Liver (tissue), 9 donors: ENCODE results near the gene MYO15A. TPM values are rescaled to one million over a fixed set of nuclear protein-coding genes. Genes with fewer than 3 reads are reported as not detected.

Experiments used
- DNase-seq: peaks from one replicate; pipeline ENCODE4 v3.0.0-alpha.2; 2017; ENCODE audit warnings: low spot score
- H3K27ac ChIP-seq, 2 donors: one replicate each; pipeline ENCODE4 v1.7.0; 2013; ENCODE audit warnings: inconsistent platforms in 2 of 2, low read length in 2 of 2, control low read depth in 1 of 2, low read depth in 1 of 2, mild to moderate bottlenecking in 1 of 2
- H3K27me3 ChIP-seq, 4 donors: one replicate each; pipeline versions ENCODE4 v1.6.1 to v1.7.0; 2013; ENCODE audit warnings: low read length in 3 of 4, inconsistent platforms in 1 of 4, mild to moderate bottlenecking in 1 of 4, moderate library complexity in 1 of 4; ENCODE audit not compliant: control insufficient read depth in 4 of 4, insufficient read depth in 4 of 4
- H3K36me3 ChIP-seq, 4 donors: one replicate each; pipeline versions ENCODE4 v1.6.1 to v1.7.0; 2013; ENCODE audit warnings: low read length in 3 of 4, mild to moderate bottlenecking in 3 of 4, low read depth in 1 of 4, moderate library complexity in 1 of 4; ENCODE audit not compliant: control insufficient read depth in 4 of 4, insufficient read depth in 3 of 4
- H3K4me1 ChIP-seq, 4 donors: one replicate each; pipeline versions ENCODE4 v1.6.1 to v1.7.0; 2013; ENCODE audit warnings: low read length in 3 of 4, mild to moderate bottlenecking in 3 of 4, moderate library complexity in 1 of 4; ENCODE audit not compliant: control insufficient read depth in 4 of 4, insufficient read depth in 4 of 4
- H3K4me3 ChIP-seq, 3 donors: one replicate each; pipeline versions ENCODE4 v1.6.1 to v1.7.0; 2013; ENCODE audit warnings: low read length in 3 of 3, control low read depth in 1 of 3, low read depth in 1 of 3, mild to moderate bottlenecking in 1 of 3
- H3K9ac ChIP-seq, 2 donors: one replicate each; pipeline ENCODE4 v1.7.0; 2013; ENCODE audit warnings: low read length in 2 of 2, mild to moderate bottlenecking in 2 of 2, moderate library complexity in 2 of 2, control low read depth in 1 of 2, low read depth in 1 of 2
- H3K9me3 ChIP-seq, 4 donors: one replicate each; pipeline versions ENCODE4 v1.6.1 to v1.7.0; 2013; ENCODE audit warnings: low read length in 3 of 4; ENCODE audit not compliant: control insufficient read depth in 4 of 4
- EGR1 ChIP-seq, 2 donors: IDR thresholded peaks; 2 replicates each; pipeline ENCODE4 v1.6.1; 2016 to 2018; ENCODE audit warnings: antibody characterized with exemption in 2 of 2, low read depth in 2 of 2
- FOXA1 ChIP-seq: IDR thresholded peaks from 2 replicates; pipeline ENCODE4 v1.6.1; 2016; ENCODE audit warnings: antibody characterized with exemption
- FOXA2 ChIP-seq: IDR thresholded peaks from 2 replicates; pipeline ENCODE4 v1.6.1; 2016; ENCODE audit warnings: antibody characterized with exemption
- GABPA ChIP-seq, 2 donors: IDR thresholded peaks in 1 of 2; conservative IDR thresholded peaks in 1 of 2; 2 replicates each; pipeline ENCODE4 v1.6.1; 2016; ENCODE audit warnings: antibody characterized with exemption in 2 of 2, mild to moderate bottlenecking in 1 of 2, moderate library complexity in 1 of 2
- HNF4A ChIP-seq, 2 donors: conservative IDR thresholded peaks; 2 replicates each; pipeline ENCODE4 v1.6.1; 2016; ENCODE audit warnings: antibody characterized with exemption in 2 of 2, mild to moderate bottlenecking in 2 of 2
- HNF4G ChIP-seq: IDR thresholded peaks from 2 replicates; pipeline ENCODE4 v1.6.1; 2016; ENCODE audit warnings: antibody characterized with exemption
- JUND ChIP-seq, 2 donors: IDR thresholded peaks; 2 replicates each; pipeline ENCODE4 v1.6.1; 2016; ENCODE audit warnings: antibody characterized with exemption in 2 of 2
- NR2F2 ChIP-seq: IDR thresholded peaks from 2 replicates; pipeline ENCODE4 v1.6.1; 2016; ENCODE audit warnings: antibody characterized with exemption
- RAD21 ChIP-seq, 2 donors: IDR thresholded peaks; 2 replicates each; pipeline ENCODE4 v1.6.1; 2016; ENCODE audit warnings: antibody characterized with exemption in 2 of 2, mild to moderate bottlenecking in 2 of 2
- REST ChIP-seq: IDR thresholded peaks from 2 replicates; pipeline ENCODE4 v1.6.1; 2016; ENCODE audit warnings: antibody characterized with exemption, mild to moderate bottlenecking
- RXRA ChIP-seq, 2 donors: IDR thresholded peaks; 2 replicates each; pipeline ENCODE4 v1.6.1; 2017 to 2018; ENCODE audit warnings: antibody characterized with exemption in 2 of 2, mild to moderate bottlenecking in 1 of 2
- SP1 ChIP-seq: IDR thresholded peaks from 2 replicates; pipeline ENCODE4 v1.6.1; 2018; ENCODE audit warnings: antibody characterized with exemption, mild to moderate bottlenecking
- TAF1 ChIP-seq: conservative IDR thresholded peaks from 2 replicates; pipeline ENCODE4 v1.6.1; 2016; ENCODE audit warnings: antibody characterized with exemption, mild to moderate bottlenecking
- YY1 ChIP-seq: IDR thresholded peaks from 2 replicates; pipeline ENCODE4 v1.6.1; 2016; ENCODE audit warnings: antibody characterized with exemption, mild to moderate bottlenecking
- ZBTB33 ChIP-seq: IDR thresholded peaks from 2 replicates; pipeline ENCODE4 v1.6.1; 2016; ENCODE audit warnings: antibody characterized with exemption
- WGBS: extraction: QIAGEN DNeasy Blood & Tissue Kit; methylation state at CpG from one replicate; pipeline ENCODE4 v1.1.7; 2013; 5-methylcytosine and 5-hydroxymethylcytosine counted together
- polyA plus RNA-seq, 2 donors: library from polyadenylated mRNA; stranded (reverse) in 1 of 2; unstranded in 1 of 2; fragments of 200-250 nt in 1 of 2; fragments of >200 nt in 1 of 2; fragmentation: Nextera tagmentation in 1 of 2; extraction: Ambion mirVana in 1 of 2; gene quantifications; one replicate each; pipeline versions ENCODE4 v1.2.1 to v1.2.3, GENCODE V29; 2013 to 2015
- total RNA-seq, 2 donors: library from RNA; depleted of rRNA; stranded (reverse); fragments of >200 nt; gene quantifications; one replicate each; pipeline ENCODE4 v1.2.3, GENCODE V29; 2014
- TF ChIP-seq, protein P1 (sequence below): fragments of 150-350 bp; IDR thresholded peaks from 2 replicates; pipeline ENCODE4 v1.5.1; 2017; ENCODE audit warnings: improper control_type of control experiment, low read depth, low read length; ENCODE audit not compliant: missing input control
- TF ChIP-seq, protein P2 (sequence below): IDR thresholded peaks from 2 replicates; pipeline ENCODE4 v1.6.1; 2016; ENCODE audit warnings: antibody characterized with exemption
- TF ChIP-seq, protein P3 (sequence below): IDR thresholded peaks from 2 replicates; pipeline ENCODE4 v1.6.1; 2016; ENCODE audit warnings: antibody characterized with exemption
- donor health status: healthy.
- donor health status: healthy.
- donor health status: healthy.
- donor health status: healthy.
- donor health status: healthy.

MYO15A gene
- total and polyA plus RNA-seq, 4 donors, result 0.15 to 2.9 (median 0.97) TPM

GRCh38 chr17:18226284-18226945 lies 117.9 kb downstream of the MYO15A start:
- Histone ChIP-seq H3K9me3 (no peaks in the 10 kb centered on the region), H3K9ac (no peak overlapping the region), H3K4me3 (peak overlapping the region; percentile 18 to 85 (median 43)), H3K4me1 (peaks cover 0 to 15% (median 6%) of the 10 kb centered on the region in 4 donors), H3K27me3 (no peaks in the 10 kb centered on the region), H3K36me3 (no peaks in the 10 kb centered on the region), H3K27ac (no peak overlapping the region)
- WGBS, result 57% methylated on average over 16 of the region's 16 CpGs
- no peak for DNase-seq
- no peak for TF ChIP-seq HNF4G
- TF ChIP-seq, protein P1, sequence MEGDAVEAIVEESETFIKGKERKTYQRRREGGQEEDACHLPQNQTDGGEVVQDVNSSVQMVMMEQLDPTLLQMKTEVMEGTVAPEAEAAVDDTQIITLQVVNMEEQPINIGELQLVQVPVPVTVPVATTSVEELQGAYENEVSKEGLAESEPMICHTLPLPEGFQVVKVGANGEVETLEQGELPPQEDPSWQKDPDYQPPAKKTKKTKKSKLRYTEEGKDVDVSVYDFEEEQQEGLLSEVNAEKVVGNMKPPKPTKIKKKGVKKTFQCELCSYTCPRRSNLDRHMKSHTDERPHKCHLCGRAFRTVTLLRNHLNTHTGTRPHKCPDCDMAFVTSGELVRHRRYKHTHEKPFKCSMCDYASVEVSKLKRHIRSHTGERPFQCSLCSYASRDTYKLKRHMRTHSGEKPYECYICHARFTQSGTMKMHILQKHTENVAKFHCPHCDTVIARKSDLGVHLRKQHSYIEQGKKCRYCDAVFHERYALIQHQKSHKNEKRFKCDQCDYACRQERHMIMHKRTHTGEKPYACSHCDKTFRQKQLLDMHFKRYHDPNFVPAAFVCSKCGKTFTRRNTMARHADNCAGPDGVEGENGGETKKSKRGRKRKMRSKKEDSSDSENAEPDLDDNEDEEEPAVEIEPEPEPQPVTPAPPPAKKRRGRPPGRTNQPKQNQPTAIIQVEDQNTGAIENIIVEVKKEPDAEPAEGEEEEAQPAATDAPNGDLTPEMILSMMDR, result no peak
- TF ChIP-seq GABPA (IDR thresholded peaks at IDR 0.05 in 1 of 2, conservative IDR thresholded peaks at IDR 0.05 in 1 of 2), result no peak
- no peak for TF ChIP-seq TAF1
- TF ChIP-seq NR2F2, result no peak
- TF ChIP-seq, protein P2, sequence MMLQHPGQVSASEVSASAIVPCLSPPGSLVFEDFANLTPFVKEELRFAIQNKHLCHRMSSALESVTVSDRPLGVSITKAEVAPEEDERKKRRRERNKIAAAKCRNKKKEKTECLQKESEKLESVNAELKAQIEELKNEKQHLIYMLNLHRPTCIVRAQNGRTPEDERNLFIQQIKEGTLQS, result no peak
- no peak for TF ChIP-seq JUND (IDR thresholded peaks at IDR 0.05)
- TF ChIP-seq REST, result no peak
- TF ChIP-seq SP1, result no peak
- no peak for TF ChIP-seq HNF4A (conservative IDR thresholded peaks at IDR 0.05)
- TF ChIP-seq ZBTB33, result no peak
- TF ChIP-seq RXRA (IDR thresholded peaks at IDR 0.05), result no peak
- no peak for TF ChIP-seq RAD21 (IDR thresholded peaks at IDR 0.05)
- no peak for TF ChIP-seq YY1
- TF ChIP-seq, protein P3, sequence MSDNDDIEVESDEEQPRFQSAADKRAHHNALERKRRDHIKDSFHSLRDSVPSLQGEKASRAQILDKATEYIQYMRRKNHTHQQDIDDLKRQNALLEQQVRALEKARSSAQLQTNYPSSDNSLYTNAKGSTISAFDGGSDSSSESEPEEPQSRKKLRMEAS, result no peak
- no peak for TF ChIP-seq FOXA2
- no peak for TF ChIP-seq EGR1 (IDR thresholded peaks at IDR 0.05; ENCODE audit: low read depth in 2 of 2)
- no peak for TF ChIP-seq FOXA1
